WTC11 (cell line): ENCODE data around the gene RGMA.

ENCODE experiments used
- ATF1 ChIP-seq: sonication (generic); formaldehyde crosslinking; IDR thresholded peaks from 2 replicates; pipeline ENCODE4 v1.8.1; 2023; ENCODE audit warnings: mild to moderate bottlenecking, moderate library complexity, missing genetic modification reagents
- CBFB ChIP-seq: sonication (generic); formaldehyde crosslinking; IDR thresholded peaks from 2 replicates; pipeline ENCODE4 v1.8.1; 2022; ENCODE audit warnings: mild to moderate bottlenecking, low read depth, missing genetic modification reagents
- FOXJ3 ChIP-seq: sonication (generic); formaldehyde crosslinking; IDR thresholded peaks from 2 replicates; pipeline ENCODE4 v1.9.0; 2021; ENCODE audit warnings: missing genetic modification reagents, mild to moderate bottlenecking, borderline replicate concordance
- FOXK1 ChIP-seq: sonication (generic); formaldehyde crosslinking; IDR thresholded peaks from 2 replicates; pipeline ENCODE4 v1.8.0; 2022; ENCODE audit warnings: mild to moderate bottlenecking, moderate library complexity, missing genetic modification reagents
- MYBL2 ChIP-seq: sonication (generic); formaldehyde crosslinking; IDR thresholded peaks from 2 replicates; pipeline ENCODE4 v1.8.1; 2023; ENCODE audit warnings: mild to moderate bottlenecking, moderate library complexity, missing genetic modification reagents
- NFYB ChIP-seq: sonication (generic); formaldehyde crosslinking; conservative IDR thresholded peaks from 2 replicates; pipeline ENCODE4 v1.8.0; 2022; ENCODE audit warnings: low read depth, missing genetic modification reagents
- NR2C2 ChIP-seq: sonication (generic); formaldehyde crosslinking; IDR thresholded peaks from 2 replicates; pipeline ENCODE4 v1.8.0; 2022; ENCODE audit warnings: mild to moderate bottlenecking, missing genetic modification reagents
- TF ChIP-seq, protein P1 (sequence below): fragments of 200-600 bp; IDR thresholded peaks from 2 replicates; pipeline ENCODE4 v1.8.0; 2022; ENCODE audit warnings: antibody characterized with exemption
- TF ChIP-seq, protein P2 (sequence below): sonication (generic); formaldehyde crosslinking; IDR thresholded peaks from 2 replicates; pipeline ENCODE4 v1.8.1; 2023; ENCODE audit warnings: mild to moderate bottlenecking, missing genetic modification reagents, moderate library complexity
- TF ChIP-seq, protein P3 (sequence below): sonication (generic); formaldehyde crosslinking; IDR thresholded peaks from 2 replicates; pipeline ENCODE4 v1.8.1; 2022; ENCODE audit warnings: low read depth, missing genetic modification reagents, borderline replicate concordance
- TF ChIP-seq, protein P4 (sequence below): sonication (generic); formaldehyde crosslinking; IDR thresholded peaks from 2 replicates; pipeline ENCODE4 v1.8.1; 2023; ENCODE audit warnings: mild to moderate bottlenecking, missing genetic modification reagents, borderline replicate concordance
- TF ChIP-seq, protein P5 (sequence below): sonication (generic); formaldehyde crosslinking; IDR thresholded peaks from 2 replicates; pipeline ENCODE4 v1.8.0; 2023; ENCODE audit warnings: missing genetic modification reagents, mild to moderate bottlenecking, borderline replicate concordance
- TF ChIP-seq, protein P6 (sequence below): sonication (generic); formaldehyde crosslinking; IDR thresholded peaks from 2 replicates; pipeline ENCODE4 v1.8.0; 2022; ENCODE audit warnings: missing genetic modification reagents
- TF ChIP-seq, protein P7 (sequence below): sonication (generic); formaldehyde crosslinking; IDR thresholded peaks from 2 replicates; pipeline ENCODE4 v1.8.0; 2022; ENCODE audit warnings: mild to moderate bottlenecking, missing genetic modification reagents

DNA sequence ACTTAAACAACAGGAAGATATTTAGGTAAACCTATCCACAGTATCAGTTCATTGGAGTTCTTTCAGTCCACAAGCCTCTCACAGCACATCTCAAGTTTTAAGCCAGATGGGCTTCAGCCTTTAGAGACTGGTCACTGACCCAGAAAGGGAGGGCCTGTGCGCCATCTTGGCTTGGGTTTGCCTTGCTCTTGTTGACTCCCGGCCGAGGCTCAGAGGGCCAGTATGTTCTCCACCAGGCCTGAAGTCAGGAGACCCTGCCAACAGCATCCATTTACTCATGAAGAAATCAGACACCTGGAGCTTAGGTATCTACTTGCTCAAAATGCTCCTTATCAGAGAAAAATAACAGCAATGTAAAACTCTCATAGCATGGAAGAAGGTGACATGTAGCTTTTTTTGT, 6.2 kb downstream of the RGMA start:
- TF ChIP-seq NR2C2 (CRISPR knock-in tag) (no peak), ATF1 (CRISPR knock-in tag) (no peak), NFYB (no peak), FOXJ3 (CRISPR knock-in tag) (no peak), FOXK1 (CRISPR knock-in tag) (no peak), CBFB (no peak), MYBL2 (CRISPR knock-in tag) (no peak)
- TF ChIP-seq, protein P1, sequence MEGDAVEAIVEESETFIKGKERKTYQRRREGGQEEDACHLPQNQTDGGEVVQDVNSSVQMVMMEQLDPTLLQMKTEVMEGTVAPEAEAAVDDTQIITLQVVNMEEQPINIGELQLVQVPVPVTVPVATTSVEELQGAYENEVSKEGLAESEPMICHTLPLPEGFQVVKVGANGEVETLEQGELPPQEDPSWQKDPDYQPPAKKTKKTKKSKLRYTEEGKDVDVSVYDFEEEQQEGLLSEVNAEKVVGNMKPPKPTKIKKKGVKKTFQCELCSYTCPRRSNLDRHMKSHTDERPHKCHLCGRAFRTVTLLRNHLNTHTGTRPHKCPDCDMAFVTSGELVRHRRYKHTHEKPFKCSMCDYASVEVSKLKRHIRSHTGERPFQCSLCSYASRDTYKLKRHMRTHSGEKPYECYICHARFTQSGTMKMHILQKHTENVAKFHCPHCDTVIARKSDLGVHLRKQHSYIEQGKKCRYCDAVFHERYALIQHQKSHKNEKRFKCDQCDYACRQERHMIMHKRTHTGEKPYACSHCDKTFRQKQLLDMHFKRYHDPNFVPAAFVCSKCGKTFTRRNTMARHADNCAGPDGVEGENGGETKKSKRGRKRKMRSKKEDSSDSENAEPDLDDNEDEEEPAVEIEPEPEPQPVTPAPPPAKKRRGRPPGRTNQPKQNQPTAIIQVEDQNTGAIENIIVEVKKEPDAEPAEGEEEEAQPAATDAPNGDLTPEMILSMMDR, result no peak
- TF ChIP-seq, protein P2, sequence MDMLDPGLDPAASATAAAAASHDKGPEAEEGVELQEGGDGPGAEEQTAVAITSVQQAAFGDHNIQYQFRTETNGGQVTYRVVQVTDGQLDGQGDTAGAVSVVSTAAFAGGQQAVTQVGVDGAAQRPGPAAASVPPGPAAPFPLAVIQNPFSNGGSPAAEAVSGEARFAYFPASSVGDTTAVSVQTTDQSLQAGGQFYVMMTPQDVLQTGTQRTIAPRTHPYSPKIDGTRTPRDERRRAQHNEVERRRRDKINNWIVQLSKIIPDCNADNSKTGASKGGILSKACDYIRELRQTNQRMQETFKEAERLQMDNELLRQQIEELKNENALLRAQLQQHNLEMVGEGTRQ (CRISPR knock-in tag), result no peak
- TF ChIP-seq, protein P3, sequence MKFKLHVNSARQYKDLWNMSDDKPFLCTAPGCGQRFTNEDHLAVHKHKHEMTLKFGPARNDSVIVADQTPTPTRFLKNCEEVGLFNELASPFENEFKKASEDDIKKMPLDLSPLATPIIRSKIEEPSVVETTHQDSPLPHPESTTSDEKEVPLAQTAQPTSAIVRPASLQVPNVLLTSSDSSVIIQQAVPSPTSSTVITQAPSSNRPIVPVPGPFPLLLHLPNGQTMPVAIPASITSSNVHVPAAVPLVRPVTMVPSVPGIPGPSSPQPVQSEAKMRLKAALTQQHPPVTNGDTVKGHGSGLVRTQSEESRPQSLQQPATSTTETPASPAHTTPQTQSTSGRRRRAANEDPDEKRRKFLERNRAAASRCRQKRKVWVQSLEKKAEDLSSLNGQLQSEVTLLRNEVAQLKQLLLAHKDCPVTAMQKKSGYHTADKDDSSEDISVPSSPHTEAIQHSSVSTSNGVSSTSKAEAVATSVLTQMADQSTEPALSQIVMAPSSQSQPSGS (CRISPR knock-in tag), result no peak
- TF ChIP-seq, protein P4, sequence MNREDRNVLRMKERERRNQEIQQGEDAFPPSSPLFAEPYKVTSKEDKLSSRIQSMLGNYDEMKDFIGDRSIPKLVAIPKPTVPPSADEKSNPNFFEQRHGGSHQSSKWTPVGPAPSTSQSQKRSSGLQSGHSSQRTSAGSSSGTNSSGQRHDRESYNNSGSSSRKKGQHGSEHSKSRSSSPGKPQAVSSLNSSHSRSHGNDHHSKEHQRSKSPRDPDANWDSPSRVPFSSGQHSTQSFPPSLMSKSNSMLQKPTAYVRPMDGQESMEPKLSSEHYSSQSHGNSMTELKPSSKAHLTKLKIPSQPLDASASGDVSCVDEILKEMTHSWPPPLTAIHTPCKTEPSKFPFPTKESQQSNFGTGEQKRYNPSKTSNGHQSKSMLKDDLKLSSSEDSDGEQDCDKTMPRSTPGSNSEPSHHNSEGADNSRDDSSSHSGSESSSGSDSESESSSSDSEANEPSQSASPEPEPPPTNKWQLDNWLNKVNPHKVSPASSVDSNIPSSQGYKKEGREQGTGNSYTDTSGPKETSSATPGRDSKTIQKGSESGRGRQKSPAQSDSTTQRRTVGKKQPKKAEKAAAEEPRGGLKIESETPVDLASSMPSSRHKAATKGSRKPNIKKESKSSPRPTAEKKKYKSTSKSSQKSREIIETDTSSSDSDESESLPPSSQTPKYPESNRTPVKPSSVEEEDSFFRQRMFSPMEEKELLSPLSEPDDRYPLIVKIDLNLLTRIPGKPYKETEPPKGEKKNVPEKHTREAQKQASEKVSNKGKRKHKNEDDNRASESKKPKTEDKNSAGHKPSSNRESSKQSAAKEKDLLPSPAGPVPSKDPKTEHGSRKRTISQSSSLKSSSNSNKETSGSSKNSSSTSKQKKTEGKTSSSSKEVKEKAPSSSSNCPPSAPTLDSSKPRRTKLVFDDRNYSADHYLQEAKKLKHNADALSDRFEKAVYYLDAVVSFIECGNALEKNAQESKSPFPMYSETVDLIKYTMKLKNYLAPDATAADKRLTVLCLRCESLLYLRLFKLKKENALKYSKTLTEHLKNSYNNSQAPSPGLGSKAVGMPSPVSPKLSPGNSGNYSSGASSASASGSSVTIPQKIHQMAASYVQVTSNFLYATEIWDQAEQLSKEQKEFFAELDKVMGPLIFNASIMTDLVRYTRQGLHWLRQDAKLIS (CRISPR knock-in tag), result no peak
- TF ChIP-seq, protein P5, sequence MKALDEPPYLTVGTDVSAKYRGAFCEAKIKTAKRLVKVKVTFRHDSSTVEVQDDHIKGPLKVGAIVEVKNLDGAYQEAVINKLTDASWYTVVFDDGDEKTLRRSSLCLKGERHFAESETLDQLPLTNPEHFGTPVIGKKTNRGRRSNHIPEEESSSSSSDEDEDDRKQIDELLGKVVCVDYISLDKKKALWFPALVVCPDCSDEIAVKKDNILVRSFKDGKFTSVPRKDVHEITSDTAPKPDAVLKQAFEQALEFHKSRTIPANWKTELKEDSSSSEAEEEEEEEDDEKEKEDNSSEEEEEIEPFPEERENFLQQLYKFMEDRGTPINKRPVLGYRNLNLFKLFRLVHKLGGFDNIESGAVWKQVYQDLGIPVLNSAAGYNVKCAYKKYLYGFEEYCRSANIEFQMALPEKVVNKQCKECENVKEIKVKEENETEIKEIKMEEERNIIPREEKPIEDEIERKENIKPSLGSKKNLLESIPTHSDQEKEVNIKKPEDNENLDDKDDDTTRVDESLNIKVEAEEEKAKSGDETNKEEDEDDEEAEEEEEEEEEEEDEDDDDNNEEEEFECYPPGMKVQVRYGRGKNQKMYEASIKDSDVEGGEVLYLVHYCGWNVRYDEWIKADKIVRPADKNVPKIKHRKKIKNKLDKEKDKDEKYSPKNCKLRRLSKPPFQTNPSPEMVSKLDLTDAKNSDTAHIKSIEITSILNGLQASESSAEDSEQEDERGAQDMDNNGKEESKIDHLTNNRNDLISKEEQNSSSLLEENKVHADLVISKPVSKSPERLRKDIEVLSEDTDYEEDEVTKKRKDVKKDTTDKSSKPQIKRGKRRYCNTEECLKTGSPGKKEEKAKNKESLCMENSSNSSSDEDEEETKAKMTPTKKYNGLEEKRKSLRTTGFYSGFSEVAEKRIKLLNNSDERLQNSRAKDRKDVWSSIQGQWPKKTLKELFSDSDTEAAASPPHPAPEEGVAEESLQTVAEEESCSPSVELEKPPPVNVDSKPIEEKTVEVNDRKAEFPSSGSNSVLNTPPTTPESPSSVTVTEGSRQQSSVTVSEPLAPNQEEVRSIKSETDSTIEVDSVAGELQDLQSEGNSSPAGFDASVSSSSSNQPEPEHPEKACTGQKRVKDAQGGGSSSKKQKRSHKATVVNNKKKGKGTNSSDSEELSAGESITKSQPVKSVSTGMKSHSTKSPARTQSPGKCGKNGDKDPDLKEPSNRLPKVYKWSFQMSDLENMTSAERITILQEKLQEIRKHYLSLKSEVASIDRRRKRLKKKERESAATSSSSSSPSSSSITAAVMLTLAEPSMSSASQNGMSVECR, result no peak
- TF ChIP-seq, protein P6, sequence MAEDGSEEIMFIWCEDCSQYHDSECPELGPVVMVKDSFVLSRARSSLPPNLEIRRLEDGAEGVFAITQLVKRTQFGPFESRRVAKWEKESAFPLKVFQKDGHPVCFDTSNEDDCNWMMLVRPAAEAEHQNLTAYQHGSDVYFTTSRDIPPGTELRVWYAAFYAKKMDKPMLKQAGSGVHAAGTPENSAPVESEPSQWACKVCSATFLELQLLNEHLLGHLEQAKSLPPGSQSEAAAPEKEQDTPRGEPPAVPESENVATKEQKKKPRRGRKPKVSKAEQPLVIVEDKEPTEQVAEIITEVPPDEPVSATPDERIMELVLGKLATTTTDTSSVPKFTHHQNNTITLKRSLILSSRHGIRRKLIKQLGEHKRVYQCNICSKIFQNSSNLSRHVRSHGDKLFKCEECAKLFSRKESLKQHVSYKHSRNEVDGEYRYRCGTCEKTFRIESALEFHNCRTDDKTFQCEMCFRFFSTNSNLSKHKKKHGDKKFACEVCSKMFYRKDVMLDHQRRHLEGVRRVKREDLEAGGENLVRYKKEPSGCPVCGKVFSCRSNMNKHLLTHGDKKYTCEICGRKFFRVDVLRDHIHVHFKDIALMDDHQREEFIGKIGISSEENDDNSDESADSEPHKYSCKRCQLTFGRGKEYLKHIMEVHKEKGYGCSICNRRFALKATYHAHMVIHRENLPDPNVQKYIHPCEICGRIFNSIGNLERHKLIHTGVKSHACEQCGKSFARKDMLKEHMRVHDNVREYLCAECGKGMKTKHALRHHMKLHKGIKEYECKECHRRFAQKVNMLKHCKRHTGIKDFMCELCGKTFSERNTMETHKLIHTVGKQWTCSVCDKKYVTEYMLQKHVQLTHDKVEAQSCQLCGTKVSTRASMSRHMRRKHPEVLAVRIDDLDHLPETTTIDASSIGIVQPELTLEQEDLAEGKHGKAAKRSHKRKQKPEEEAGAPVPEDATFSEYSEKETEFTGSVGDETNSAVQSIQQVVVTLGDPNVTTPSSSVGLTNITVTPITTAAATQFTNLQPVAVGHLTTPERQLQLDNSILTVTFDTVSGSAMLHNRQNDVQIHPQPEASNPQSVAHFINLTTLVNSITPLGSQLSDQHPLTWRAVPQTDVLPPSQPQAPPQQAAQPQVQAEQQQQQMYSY, result no peak
- TF ChIP-seq, protein P7, sequence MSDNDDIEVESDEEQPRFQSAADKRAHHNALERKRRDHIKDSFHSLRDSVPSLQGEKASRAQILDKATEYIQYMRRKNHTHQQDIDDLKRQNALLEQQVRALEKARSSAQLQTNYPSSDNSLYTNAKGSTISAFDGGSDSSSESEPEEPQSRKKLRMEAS (CRISPR knock-in tag), result no peak
